GM19395 (cell line): ENCODE results near the gene TMEM141.

Source experiments
- ATAC-seq: cut with Tn5 transposase; IDR thresholded peaks from one replicate; pipeline ENCODE4 v1.9.1; 2021; ENCODE audit warnings: mild to moderate bottlenecking, moderate library complexity; ENCODE audit not compliant: unreplicated experiment

Gene TMEM141

GRCh38 chr9:136790640-136791515, at the start of gene TMEM141:
Gene TMEM141, plus strand, starts transcription at chr9:136791344. Its CDS starts 27 bp downstream, at chr9:136791371.
- peak; percentile 75 for ATAC-seq

- no peak for ATAC-seq
Measured at GRCh38 chr9:136741883-136742571, 49.1 kb upstream of the TMEM141 start.

DNA sequence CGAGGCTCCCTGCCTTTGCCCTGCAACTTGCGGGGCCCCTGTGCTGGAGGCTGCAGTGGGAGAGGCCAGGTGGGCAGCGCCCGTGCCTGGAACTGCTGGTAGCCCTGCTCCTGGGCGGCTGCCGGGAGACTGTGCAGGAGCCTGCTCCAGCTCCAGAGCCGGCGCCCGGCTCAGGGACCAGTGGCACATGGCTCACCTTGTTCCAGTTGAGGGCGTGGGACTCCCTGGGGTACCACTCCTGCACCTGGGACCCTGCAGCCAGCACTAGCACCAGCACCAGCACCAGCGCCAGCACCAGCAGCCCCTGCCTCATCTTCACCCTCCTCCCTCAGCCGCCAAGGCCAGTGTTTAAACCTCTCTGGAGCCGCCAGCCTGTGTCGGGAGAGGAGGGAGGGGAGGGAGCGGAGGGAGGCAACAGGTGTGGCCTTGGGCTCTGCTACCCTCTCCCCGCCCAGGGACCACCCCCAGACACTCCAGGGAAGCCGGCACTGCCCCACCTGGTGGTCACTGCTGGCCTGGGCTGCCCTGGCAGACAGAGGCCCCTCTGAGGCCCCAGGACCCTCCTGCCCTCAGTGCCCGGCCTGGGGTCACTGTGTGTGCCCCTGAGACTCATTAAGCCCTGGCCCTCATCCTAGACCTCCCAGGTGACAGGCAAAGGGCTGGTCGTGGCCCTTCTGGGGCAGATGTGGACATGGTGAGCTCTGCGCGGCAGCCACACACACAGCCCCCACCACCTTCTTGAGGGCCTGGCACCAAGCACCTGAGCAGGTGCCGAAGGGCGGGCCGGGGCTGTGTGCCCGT, 48.4 kb upstream of the TMEM141 start, which contains the start of gene LCN10:
Gene LCN10, minus strand, starts transcription at position 350 of the 801 bp plus-strand sequence. Its CDS starts 37 bp downstream, at position 313.
- no peak for ATAC-seq

DNA sequence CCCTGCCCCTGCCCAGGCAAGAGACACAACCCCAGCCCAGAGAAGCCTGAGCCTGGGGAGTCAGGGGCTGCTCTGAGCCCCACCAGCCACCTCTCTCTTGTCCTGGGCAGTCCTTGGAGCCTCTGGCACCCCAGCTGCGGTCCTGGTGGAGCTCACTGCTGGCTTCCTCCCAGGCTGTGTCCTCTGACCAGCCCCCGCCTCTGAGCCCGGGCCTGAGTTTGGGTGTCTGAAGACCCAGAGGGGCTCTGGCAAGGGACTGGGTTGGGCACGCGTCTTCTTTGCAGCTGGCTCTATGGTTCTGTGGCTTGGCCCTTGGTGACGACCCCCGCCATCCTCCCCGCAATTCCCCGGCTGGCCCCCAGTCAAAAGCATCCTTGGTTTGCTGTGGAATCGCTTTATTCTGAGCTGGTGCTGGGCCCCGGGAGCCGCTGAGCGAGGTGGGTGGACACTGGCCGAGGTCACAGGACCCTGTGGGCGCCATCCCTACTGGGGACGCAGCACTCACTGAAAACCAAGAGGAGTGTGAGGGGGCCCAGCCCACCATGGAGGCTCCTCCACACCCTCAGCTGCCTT, 47.4 kb upstream of the TMEM141 start:
- ATAC-seq: no peak

- ATAC-seq: no peak
Measured at GRCh38 chr9:136744773-136745172, 46.4 kb upstream of the TMEM141 start.

- ATAC-seq: no peak
Measured at GRCh38 chr9:136745389-136746154, 45.6 kb upstream of the TMEM141 start.

DNA sequence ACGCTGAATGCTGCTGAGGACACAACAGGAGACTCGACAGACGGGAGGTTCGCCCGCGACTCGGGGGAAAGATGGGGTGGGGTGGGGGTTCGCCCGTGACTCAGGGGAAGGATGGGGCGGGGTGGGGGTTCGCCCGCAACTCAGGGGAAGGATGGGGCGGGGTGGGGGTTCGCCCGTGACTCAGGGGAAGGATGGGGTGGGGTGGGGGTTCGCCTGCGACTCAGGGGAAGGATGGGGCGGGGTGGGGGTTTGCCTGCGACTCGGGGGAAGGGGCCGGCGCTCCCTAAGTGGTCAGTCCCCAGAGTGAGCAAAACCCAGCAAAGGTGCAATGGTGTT, 45.0 kb upstream of the TMEM141 start:
- no peak for ATAC-seq

- ATAC-seq: no peak
Measured at GRCh38 chr9:136746621-136747020, 44.5 kb upstream of the TMEM141 start.

GRCh38 chr9:136747161-136748060, 43.7 kb upstream of the TMEM141 start:
- no peak for ATAC-seq

GRCh38 chr9:136748201-136748600, 42.9 kb upstream of the TMEM141 start, which contains the start of gene LCN6:
Gene LCN6, minus strand, starts transcription at chr9:136748525. Its CDS starts 42 bp downstream, at chr9:136748483.
- ATAC-seq: no peak

GRCh38 chr9:136748666-136749611, 42.2 kb upstream of the TMEM141 start:
- no peak for ATAC-seq

DNA sequence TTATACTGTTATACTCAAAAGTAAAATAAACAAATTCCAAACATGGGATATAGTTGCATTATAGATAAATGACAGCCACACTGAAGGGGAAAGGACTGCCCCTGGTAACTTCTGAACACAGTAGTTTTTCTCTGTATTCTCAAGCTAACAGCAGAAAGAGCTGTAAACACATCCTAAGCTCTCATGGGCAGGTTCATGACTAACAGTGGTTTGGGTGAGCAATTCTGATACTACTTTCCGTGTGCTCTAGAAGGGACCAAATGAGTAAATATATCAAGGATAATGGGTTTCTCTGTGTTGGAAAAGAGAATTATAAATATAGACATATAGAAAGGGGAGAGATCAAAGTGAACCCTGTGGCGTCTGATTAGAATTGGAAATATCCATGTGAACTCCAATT, 40.6 kb upstream of the TMEM141 start:
- no peak for ATAC-seq

- no peak for ATAC-seq
Measured at GRCh38 chr9:136751244-136751643, 39.9 kb upstream of the TMEM141 start.

DNA sequence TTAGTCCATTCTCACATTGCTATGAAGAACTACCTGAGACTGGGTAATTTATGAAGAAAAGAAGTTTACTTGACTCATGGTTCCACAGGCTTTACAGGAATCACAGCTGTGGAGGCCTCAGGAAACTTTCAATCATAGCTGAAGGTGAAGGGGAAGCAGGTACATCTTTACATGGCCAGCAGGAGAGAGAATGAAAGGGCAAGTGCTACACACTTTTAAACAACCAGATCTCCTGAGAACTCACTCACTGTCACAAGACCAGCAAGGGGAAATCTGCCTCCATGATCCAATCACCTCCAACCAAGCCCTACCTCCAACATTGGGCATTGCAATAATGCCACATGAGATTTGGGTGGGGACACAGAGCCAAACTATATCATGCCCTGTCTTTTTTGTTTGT, 39.3 kb upstream of the TMEM141 start:
- ATAC-seq: no peak

- ATAC-seq: no peak
Measured at GRCh38 chr9:136753371-136754058, 37.6 kb upstream of the TMEM141 start.

- no peak for ATAC-seq
Measured at GRCh38 chr9:136754059-136754572, 37.0 kb upstream of the TMEM141 start.

- ATAC-seq: no peak
Measured at GRCh38 chr9:136754626-136755301, 36.4 kb upstream of the TMEM141 start.
